GM12872 (cell line): Measurements from ENCODE around the gene EPHA2.

ENCODE experiments used
- CTCF ChIP-seq: IDR thresholded peaks from 3 replicates; pipeline ENCODE4 v1.5.1; 2011; ENCODE audit warnings: low read depth, mild to moderate bottlenecking, low read length, moderate library complexity; ENCODE audit not compliant: insufficient read depth

EPHA2 gene

DNA sequence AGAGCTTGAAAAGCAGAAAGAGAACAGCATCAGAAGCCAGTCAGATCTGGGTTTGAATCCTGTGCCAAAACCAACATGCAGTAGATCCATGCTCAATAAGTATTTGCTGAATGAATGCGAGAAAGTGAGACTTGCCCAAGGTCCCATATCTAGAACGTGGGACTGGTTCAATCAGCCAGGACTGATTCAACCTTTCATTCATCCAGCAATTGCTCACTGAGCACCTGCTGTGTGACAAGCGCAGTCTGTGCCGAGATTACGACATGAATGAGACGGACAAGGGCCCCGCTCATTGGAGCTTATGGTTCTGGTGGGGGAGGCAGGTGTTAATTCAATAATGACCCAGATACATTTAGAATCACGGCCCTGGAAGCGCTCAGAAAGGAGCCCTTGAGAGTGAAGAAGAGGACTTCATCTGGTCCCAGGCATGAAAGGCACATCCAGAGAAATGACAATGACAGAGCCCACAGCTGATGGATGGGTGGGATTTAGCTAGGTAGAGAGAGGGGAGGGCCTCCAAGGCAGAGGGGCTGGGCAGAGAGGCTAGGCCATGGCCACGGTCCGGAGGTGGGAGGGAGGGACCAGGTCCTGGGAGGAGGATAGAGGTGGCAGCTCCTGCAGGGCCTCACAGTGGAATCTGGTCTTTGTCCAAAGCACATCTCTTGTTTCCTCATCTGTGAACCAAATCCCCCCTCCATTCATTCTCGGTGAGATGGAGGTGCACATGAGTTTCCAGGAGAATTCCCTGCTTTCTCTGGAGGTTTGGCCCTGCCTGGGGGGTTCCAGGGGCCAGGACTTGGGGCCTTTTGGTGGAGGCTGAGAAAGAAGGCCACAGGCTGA lies 78.2 kb downstream of the EPHA2 start:
- no peak for TF ChIP-seq CTCF

GRCh38 chr1:16076865-16077238 lies 79.0 kb downstream of the EPHA2 start:
- TF ChIP-seq CTCF = no peak

GRCh38 chr1:16076031-16076864 lies 79.6 kb downstream of the EPHA2 start:
- TF ChIP-seq CTCF = no peak

GRCh38 chr1:16075337-16076030 lies 80.4 kb downstream of the EPHA2 start:
- no peak for TF ChIP-seq CTCF
